SK-N-MC (cell line): ENCODE results near the gene IER3IP1.

Source experiments
- EZH2 ChIP-seq: fragments of 200-600 bp; sonication (generic); IDR thresholded peaks from one replicate; pipeline ENCODE4 v1.6.1; 2017; ENCODE audit warnings: antibody characterized with exemption
- FOXP2 ChIP-seq: optimal IDR thresholded peaks from 2 replicates; pipeline ENCODE3; 2011; ENCODE audit warnings: mild to moderate bottlenecking, moderate library complexity; ENCODE audit not compliant: insufficient read depth; ENCODE audit errors: extremely low read length, control extremely low read depth
- POLR2AphosphoS5 ChIP-seq: IDR thresholded peaks from 2 replicates; pipeline ENCODE4 v1.6.1; 2012; ENCODE audit warnings: mild to moderate bottlenecking, low read depth, low read length, borderline replicate concordance

DNA sequence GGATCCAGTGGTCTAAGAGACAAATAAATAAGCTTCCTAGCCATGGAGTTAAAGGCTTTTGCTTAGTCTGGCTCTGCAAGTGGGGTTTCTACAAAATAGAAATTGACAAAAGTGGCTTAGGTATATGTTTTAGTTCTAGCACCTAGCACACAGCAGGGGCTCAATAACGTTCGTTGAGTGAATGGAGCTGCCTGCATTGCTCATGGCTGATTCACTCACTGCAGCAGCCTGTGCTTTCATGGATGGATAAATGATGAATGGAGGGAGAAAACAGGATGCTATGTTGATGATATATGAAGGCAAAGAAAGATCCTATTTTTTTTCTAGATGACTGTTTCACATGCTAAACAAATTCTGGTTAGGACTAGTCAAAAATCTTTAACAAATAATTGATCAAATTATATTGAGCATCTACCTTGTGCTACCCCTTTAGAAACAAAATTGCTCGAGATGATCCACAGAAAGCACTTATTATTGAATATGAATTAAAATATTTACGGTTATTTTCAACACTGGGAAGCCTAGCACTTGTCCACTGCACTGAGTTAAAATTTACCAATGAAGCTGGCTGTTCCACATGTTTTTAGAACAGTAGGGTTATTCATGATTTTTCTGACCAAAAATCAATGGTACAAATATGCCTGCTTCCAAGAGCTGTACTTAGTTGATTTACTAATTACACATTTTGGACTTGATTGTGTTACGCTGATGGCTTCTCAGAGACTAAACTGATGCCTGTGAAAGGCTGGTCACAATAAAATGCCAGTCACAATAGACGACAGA, 65.5 kb downstream of the IER3IP1 start:
- TF ChIP-seq POLR2AphosphoS5, result no peak
- TF ChIP-seq EZH2, result no peak
- no peak for TF ChIP-seq FOXP2
